Stimulated activated CD8-positive, alpha-beta memory T cell treated with anti-CD3 and anti-CD28 coated beads, Interleukin-4, amount 100 ng/mL, for 4 hours (primary cell): ENCODE measurements around the gene SLC35G2.
"Not testable (repeated sequence)": the region's sequence is repeated elsewhere in the genome, so short reads cannot be mapped to it uniquely, and the experiment has no call there.

Source experiments
- DNase-seq, 2 donors: peaks; one replicate each; pipeline ENCODE4 v3.0.0-alpha.2; 2020; ENCODE audit warnings: low read depth in 2 of 2, low spot score in 1 of 2

The SLC35G2 gene

GRCh38 chr3:136818769-136819391, at the start of gene SLC35G2:
SLC35G2 (plus strand) TSS chr3:136819126; CDS start chr3:136854461, 35,335 bp downstream.
- peak in 1 of 2 donors; percentile 14 for DNase-seq

- DNase-seq: no peak
These were observed 46.2 kb upstream of the SLC35G2 start for GRCh38 chr3:136772709-136773108.

GRCh38 chr3:136778865-136779264, 40.1 kb upstream of the SLC35G2 start:
- DNase-seq: no peak

GRCh38 chr3:136780741-136781140, 38.2 kb upstream of the SLC35G2 start:
- no peak for DNase-seq

- DNase-seq: no peak
These were observed 35.2 kb upstream of the SLC35G2 start for GRCh38 chr3:136783708-136784191.

- no peak for DNase-seq
These were observed 31.6 kb upstream of the SLC35G2 start for GRCh38 chr3:136787349-136787748.

GRCh38 chr3:136788154-136788553, 30.8 kb upstream of the SLC35G2 start:
- DNase-seq: no peak

GRCh38 chr3:136789976-136790375, 28.9 kb upstream of the SLC35G2 start:
- DNase-seq: no peak

- no peak for DNase-seq
These were observed 28.1 kb upstream of the SLC35G2 start for GRCh38 chr3:136790786-136791185.

- no peak for DNase-seq
These were observed 26.2 kb upstream of the SLC35G2 start for GRCh38 chr3:136792556-136793330.

GRCh38 chr3:136801146-136801545, 17.8 kb upstream of the SLC35G2 start:
- DNase-seq: not testable (repeated sequence)

GRCh38 chr3:136802481-136802996, 16.4 kb upstream of the SLC35G2 start:
- no peak for DNase-seq

- no peak for DNase-seq
These were observed 14.8 kb upstream of the SLC35G2 start for GRCh38 chr3:136804141-136804540.

GRCh38 chr3:136804813-136805212, 14.1 kb upstream of the SLC35G2 start:
- DNase-seq: no peak

- no peak for DNase-seq
These were observed 13.1 kb upstream of the SLC35G2 start for GRCh38 chr3:136805795-136806194.

GRCh38 chr3:136811701-136812100, 7.2 kb upstream of the SLC35G2 start:
- DNase-seq: no peak

GRCh38 chr3:136817448-136817847, 1.5 kb upstream of the SLC35G2 start:
- DNase-seq: no peak

GRCh38 chr3:136818191-136818768, 646 bp upstream of the SLC35G2 start:
- peak in 1 of 2 donors; percentile 26 for DNase-seq

- no peak for DNase-seq
These were observed 435 bp downstream of the SLC35G2 start for GRCh38 chr3:136819392-136819730.

GRCh38 chr3:136819731-136820679, 1.1 kb downstream of the SLC35G2 start:
- no peak for DNase-seq

GRCh38 chr3:136831461-136831860, 12.5 kb downstream of the SLC35G2 start:
- no peak for DNase-seq
